Measurements from ENCODE around the gene MMEL1.
"Not testable (repeated sequence)": the region's sequence is repeated elsewhere in the genome, so short reads cannot be mapped to it uniquely, and the experiment has no call there.

The MMEL1 gene, protein sequence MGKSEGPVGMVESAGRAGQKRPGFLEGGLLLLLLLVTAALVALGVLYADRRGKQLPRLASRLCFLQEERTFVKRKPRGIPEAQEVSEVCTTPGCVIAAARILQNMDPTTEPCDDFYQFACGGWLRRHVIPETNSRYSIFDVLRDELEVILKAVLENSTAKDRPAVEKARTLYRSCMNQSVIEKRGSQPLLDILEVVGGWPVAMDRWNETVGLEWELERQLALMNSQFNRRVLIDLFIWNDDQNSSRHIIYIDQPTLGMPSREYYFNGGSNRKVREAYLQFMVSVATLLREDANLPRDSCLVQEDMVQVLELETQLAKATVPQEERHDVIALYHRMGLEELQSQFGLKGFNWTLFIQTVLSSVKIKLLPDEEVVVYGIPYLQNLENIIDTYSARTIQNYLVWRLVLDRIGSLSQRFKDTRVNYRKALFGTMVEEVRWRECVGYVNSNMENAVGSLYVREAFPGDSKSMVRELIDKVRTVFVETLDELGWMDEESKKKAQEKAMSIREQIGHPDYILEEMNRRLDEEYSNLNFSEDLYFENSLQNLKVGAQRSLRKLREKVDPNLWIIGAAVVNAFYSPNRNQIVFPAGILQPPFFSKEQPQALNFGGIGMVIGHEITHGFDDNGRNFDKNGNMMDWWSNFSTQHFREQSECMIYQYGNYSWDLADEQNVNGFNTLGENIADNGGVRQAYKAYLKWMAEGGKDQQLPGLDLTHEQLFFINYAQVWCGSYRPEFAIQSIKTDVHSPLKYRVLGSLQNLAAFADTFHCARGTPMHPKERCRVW

DNA sequence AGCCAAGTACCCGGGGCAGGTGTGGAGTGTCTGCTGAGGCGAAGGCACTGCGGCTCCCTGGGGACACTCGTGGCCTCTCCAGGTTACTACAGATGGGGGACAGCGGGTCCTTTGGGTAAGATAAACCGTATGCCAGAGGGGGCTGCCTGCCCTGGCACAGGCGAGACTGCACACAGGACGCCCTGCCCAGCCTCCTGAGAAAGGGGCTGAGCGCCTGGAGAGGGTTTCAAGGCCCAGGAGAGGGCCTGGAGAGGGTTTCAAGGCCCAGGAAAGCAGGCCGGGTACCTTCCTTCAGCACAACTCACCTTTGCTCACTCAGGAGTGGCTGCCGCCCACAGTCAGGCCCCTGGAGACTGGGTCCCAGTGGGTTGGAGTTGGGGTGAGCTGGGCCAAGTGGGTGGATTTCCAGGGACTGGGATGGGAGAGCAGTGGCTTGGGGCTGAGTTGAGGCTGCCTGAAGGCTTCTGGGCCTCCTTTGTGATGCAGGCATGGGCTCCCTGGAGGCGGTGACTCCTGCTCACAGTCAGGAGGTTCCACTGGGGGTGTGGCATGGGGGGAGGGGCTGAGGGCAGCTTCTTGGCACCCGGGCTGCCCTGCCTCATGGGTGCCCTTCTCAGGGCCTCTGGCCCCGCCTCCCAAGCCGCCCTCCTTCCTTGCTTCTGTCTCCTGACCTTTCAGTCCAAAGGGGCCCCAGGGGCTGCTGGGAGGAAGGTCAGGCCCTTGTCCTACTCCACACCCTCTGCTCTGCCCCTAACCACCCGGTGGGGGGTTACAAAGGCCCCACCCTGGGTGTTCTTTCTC lies at the start of gene MMEL1:
Gene MMEL1 (minus strand): TSS at position 456 of the 801 bp plus-strand sequence. CDS start 3,532 bp downstream, outside the sequence.
- no peak for DNase-seq

DNA sequence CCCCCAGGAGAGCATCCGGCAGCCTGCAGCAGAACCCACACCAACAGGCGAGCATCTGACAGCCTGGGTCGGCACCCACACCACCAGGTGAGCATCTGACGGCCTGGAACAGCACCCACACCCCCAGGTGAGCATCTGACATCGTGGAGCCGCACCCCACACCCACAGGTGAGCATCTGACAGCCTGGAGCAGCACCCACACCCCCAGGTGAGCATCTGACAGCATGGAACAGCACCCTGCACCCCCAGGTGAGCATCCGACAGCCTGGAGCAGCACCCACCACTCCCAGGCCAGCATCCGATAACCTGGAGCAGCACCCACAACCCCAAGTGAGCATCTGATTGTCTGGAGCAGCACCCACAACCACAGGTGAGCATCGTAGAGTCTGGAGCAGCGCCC lies 43.9 kb upstream of the MMEL1 start:
- not testable (repeated sequence) for DNase-seq

DNA sequence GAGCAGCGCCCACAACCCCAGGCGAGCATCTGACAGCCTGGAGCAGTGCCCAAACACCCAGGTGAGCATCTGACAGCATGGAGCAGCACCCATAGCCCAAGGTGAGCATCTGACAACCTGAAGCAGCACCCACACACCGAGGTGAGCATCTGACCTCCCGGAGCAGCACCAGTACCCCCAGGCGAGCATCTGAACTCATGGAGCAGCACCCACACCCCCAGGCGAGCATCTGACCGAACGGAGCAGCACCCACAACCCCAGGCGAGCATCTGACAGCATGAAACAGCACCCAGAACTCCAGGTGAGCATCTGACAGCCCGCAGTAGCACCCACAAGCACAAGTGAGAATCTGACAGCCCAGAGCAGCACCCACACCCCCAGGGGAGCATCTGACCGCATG lies 38.8 kb upstream of the MMEL1 start:
- DNase-seq, result not testable (repeated sequence)

DNA sequence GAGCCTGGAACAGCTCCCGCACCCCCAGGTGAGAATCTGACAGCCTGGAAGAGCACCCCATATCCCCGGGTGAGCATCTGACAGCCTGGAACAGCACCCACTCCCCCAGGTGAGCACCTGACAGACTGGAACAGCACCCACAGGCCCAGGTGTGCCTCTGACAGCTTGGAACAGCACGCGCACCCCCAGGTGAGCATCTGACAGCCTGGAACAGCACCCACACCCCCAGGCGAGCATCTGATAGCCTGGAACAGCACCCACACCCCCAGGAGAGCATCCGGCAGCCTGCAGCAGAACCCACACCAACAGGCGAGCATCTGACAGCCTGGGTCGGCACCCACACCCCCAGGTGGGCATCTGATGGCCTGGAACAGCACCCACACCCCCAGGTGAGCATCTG lies 27.0 kb upstream of the MMEL1 start:
- DNase-seq, result not testable (repeated sequence)

DNA sequence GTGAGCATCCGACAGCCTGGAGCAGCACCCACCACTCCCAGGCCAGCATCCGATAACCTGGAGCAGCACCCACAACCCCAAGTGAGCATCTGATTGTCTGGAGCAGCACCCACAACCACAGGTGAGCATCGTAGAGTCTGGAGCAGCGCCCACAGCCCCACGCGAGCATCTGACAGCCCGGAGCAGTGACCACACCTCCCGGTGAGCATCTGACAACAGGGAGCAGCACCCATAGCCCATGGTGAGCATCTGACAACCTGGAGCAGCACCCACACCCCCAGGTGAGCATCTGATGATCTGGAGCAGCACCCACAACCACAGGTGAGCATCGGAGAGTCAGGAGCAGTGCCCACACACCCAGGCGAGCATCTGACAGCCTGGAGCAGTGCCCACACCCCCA lies 25.1 kb upstream of the MMEL1 start:
- not testable (repeated sequence) for DNase-seq

DNA sequence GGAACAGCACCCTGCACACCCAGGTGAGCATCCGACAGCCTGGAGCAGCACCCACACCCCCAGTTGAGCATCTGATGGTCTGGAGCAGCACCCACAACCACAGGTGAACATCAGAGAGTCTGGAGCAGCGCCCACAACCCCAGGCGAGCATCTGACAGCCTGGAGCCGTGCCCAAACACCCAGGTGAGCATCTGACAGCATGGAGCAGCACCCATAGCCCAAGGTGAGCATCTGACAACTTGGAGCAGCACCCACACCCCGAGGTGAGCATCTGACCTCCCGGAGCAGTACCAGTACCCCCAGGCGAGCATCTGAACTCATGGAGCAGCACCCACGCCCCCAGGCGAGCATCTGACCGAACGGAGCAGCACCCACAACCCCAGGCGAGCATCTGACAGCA lies 24.3 kb upstream of the MMEL1 start:
- DNase-seq, result not testable (repeated sequence)

DNA sequence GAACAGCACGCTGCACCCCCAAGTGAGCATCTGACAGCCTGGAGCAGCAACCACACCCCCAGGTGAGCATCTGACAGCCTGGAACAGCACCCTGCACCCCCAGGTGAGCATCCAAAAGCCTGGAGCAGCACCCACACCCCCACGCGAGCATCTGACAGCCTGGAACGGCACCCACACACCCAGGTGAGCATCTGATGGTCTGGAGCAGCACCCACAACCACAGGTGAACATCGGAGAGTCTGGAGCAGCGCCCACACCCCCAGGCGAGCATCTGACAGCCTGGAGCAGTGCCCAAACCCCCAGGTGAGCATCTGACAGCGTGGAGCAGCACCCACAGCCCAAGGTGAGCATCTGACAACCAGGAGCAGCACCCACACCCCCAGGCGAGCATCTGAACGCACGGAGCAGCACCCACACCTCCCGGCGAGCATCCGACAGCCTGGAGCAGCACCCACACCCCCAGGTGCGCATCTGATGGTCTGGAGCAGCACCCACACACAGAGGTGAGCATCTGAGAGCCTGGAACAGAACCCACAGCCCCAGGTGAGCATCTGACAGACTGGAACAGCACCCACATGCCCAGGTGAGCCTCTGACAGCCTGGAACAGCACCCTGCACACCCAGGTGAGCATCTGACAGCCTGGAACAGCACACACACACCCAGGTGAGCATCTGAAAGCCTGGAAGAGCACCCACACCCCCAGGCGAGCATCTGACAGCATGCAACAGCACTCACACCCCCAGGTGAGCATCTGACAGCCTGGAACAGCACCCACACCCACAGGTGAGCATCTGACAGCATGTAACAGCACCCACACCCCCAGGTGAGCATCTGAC lies 23.0 kb upstream of the MMEL1 start:
- DNase-seq, result not testable (repeated sequence)

DNA sequence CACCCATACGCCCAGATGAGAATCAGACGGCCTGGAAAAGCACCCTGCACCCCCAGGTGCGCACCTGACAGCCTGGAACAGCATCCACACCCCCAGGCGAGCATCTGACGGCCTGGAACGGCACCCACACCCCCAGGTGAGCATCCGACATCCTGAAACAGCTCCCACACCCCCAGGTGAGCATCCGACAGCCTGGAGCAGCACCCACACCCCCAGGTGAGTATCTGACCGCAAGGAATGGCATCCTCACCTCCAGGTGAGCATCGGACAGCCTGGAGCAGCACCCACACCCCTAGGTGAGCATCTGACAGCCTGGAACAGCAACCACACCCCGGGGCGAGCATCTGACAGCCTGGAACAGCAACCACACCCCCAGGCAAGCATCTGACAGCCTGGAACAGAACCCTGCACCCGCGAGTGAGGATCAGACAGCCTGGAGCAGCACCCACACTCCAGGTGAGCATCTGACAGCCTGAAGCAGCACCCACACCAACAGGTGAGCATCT lies 21.7 kb upstream of the MMEL1 start:
- DNase-seq, result not testable (repeated sequence)

DNA sequence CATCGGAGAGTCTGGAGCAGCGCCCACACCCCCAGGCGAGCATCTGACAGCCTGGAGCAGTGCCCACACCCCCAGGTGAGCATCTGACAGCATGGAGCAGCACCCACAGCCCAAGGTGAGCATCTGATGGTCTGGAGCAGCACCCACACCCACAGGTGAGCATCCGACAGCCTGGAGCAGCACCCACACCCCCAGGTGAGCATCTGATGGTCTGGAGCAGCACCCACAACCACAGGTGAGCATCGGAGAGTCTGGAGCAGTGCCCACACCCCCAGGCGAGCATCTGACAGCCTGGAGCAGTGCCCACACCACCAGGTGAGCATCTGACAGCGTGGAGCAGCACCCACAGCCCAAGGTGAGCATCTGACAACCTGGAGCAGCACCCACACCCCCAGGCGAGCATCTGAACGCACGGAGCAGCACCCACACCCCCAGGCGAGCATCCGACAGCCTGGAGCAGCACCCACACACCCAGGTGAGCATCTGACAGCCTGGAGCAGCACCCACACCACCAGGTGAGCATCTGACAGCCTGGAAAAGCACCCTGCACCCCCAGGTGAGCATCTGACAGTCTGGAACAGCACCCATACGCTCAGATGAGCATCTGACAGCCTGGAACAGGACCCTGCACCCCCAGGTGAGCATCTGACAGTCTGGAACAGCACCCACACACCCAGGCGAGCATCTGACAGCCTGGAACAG lies 21.1 kb upstream of the MMEL1 start:
- DNase-seq, result peak; percentile 26

DNA sequence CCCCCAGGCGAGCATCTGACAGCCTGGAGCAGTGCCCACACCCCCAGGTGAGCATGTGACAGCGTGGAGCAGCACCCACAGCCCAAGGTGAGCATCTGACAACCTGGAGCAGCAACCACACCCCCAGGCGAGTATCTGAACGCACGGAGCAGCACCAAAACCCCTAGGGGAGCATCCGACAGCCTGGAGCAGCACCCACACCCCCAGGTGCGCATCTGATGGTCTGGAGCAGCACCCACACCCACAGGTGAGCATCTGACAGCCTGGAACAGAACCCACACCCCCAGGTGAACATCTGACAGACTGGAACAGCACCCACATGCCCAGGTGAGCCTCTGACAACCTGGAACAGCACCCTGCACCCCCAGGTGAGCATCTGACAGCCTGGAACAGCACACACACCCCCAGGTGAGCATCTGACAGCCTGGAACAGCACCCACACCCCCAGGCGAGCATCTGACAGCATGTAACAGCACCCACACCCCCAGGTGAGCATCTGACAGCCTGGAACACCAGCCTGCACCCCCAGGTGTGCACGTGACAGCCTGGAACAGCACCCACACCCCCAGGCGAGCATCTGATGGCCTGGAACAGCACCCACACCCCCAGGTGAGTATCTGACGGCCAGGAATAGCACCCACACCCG lies 20.2 kb upstream of the MMEL1 start:
- not testable (repeated sequence) for DNase-seq

DNA sequence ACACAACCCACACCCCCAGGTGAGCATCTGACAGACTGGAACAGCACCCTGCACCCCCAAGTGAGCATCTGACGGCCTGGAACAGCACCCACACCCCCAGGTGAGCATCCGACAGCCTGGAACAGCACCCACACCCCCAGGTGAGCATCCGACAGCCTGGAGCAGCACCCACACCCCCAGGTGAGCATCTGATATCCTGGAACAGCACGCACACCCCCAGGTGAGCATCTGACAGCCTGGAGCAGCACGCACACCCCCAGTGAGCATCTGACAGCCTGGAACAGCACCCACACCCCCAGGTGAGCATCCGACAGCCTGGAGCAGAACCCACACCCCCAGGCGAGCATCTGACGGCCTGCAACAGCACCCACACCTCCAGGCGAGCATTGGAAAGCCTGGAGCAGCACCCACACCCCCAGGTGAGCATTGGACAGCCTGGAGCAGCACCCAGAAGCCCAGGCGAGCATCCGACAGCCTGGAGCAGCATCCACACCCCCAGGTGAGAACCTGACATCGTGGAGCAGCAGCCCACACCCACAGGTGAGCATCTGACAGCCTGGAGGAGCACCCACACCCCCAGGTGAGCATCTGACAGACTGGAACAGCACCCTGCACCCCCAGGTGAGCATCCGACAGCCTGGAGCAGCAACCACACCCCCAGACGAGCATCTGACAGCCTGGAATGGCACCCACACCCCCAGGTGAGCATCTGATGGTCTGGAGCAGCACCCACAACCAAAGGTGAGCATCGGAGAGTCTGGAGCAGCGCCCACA lies 19.5 kb upstream of the MMEL1 start:
- not testable (repeated sequence) for DNase-seq

DNA sequence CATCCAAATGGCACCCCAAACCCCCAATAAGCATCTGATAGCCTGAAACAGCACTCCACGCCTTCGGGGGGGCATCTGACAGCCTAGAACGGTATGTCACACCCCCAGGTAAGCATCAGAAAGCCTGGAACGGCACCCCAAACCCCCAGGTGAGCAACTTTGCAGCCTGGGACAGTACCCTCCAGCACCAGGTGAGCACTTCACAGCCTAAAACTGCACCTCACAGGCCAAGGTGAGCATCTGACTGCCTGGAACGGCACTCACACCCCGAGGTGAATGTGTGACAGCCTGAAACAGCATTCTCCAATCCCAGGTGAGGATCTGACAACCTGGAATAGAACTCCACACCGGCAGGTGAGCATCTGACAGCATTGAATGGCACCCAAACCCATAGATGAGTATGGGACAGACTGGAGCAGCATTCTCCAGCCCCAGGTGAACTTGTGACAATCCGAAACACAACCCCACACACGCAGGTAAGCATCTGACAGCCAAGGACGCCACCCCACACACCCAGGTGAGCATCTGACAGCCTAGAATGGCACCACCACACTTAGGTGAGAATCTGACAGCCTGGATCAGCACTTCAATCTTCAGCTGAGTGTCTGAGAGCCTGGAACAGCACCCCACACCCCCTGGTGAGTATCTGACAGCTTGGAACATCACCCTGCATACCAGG lies 18.3 kb upstream of the MMEL1 start:
- no peak for DNase-seq

DNA sequence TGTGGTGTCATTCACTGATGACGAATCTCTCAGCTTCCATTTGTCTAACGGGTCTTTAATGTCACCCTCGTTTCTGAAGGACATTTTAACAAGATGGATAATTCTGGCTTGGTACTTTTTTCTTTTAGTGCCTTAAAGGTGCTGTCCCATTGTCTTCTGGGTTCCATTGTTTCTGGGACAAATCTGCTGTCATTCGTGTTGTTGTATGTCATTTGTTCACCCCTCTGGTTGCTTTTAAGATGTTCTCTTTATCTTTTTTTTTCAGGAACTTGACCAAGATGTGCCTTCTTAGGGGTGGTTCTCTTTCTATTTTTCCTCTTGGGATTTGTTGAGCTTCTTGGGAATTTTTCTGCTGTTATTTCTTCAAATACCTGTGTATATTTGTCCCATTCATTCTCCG lies 14.0 kb upstream of the MMEL1 start:
- DNase-seq, result no peak

DNA sequence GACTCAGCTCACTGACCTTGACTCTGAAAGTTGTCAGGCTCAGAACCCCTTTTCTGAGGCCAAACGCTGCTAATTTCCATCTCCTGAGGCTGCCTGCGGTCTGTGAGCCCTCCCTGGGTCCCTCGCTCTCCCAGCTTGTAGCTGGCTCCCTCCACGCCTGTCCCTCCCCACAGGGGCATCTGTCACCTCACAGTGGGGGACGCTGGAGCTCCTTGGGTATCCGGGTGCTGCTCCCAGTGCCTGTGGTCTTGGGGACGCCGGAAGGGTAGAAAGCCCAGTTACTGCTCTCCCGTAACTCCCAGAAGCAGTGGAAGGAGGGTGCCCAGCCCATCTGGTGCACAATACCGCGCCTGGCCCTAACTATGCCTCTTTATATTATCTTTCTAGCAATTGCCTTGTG lies 13.0 kb upstream of the MMEL1 start:
- DNase-seq, result no peak

DNA sequence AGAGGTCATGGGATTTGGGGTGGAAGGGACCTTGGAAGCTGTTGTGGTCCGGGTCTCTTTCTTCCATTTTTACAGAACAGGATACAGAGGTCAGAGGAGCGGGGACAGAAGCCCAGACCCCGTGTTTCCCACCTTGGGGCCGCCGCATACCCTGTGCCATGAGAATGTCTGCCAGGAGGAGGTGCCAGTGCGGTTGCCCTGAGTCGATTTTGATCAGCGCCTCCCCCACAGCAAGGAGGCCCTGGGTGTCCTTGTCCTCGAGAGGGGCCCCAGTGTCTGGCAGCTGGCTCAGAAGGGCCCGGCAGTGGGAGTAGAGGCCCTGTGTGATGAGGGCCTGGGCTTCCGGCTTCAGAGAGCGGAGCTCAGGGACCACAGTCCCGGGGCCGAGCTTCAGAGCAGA lies 12.3 kb upstream of the MMEL1 start:
- no peak for DNase-seq

DNA sequence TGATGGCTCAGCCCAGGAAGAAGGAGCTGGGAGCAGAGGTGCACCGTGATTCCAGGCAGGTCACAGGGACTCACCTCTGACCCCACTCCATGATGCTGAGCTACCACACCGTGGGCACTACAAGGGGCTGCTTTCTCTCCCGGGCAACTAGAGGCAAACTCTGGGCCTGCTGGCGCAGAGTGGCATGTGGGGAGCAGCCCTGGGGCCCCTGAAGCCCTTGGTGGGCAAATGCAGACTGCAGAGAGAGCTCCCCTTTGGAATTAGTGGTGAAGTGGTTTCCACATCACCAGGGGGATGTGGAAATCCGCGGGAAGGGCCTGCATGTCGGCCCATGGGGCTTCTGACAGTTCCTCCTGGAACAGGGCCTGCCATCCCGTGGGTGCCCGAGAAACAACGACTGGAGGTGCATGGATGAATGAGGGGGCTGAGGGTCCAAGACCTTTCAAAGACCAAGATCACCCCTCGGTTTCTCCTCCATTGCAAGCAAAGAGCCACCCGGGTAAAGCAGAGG lies 11.8 kb upstream of the MMEL1 start:
- no peak for DNase-seq

DNA sequence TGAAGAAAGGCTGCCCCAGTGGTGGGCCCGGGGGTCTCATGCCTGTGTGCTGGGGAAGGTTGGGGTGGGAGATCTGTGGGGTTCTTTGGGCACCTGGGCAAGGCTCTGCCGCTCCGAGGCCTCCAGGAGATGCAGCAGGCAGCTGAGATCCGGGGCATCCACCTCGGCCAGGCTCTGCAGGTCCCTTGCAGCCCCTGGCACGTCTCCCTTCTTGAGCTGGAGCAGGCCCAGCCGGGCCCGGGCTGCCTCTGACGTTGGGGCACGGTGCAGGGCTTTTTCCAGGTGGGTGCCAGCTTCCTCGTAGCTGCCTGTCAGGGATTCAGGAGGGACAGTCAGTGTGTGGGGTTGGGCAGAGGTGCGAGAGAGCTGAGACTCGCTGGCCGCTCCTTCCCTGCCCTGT lies 11.4 kb upstream of the MMEL1 start:
- DNase-seq, result no peak

DNA sequence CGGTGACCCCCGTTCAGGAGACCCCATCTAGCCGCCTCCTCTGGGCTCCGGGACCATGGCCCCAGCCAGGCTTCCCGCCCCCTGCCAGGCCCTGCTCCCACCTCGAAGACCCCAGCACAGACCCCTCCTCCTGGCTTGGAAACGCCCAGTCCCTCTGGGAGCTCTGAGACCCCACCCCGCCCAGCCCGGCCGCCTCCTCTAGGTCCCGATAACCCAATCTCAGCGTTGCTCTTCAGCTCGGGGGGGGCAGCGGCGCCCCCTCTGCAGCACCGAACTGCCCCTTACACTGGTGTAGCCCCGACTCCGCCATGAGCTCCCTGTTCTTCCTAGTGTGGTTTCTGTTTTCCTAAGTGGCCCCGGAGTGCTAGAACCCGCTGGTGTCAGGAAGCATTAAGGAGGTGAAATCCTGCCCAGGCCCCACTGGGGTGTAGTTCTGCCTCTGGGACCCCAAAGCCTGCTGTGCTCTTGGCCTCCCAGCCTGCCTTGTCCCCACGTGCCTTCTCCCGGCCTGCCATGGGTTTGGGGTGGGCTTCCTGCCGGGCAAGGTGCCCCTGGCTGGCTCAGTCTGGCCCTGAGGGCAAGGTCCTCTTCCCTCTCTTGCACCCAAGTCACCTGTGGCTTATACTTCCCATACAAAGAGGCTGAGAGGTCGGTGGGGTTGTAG lies 10.7 kb upstream of the MMEL1 start:
- DNase-seq, result no peak
